Astrocyte (in vitro differentiated cells and primary cell): Measurements from ENCODE around the gene C1orf94. TPM values are rescaled to one million over a fixed set of nuclear protein-coding genes. Genes with fewer than 3 reads are reported as not detected.

Source experiments
- DNase-seq: peaks from one replicate; pipeline ENCODE4 v3.0.0-alpha.2; 2010; ENCODE audit warnings: low read depth
- FAIRE-seq: peaks from 2 replicates; lab custom pipeline; 2011; peaks lifted over from hg19 to GRCh38; lab: Jason Lieb, UNC
- H2AFZ ChIP-seq: 2 replicates; pipeline ENCODE4 v1.6.0; 2012; ENCODE audit warnings: low read depth, low read length, inconsistent platforms
- H3K27ac ChIP-seq: 2 replicates; pipeline ENCODE4 v1.5.1; 2011; ENCODE audit warnings: low read depth, low read length, inconsistent platforms
- H3K27me3 ChIP-seq: 2 replicates; pipeline ENCODE4 v1.6.0; 2011; ENCODE audit warnings: low read length, inconsistent platforms; ENCODE audit not compliant: insufficient read depth
- H3K36me3 ChIP-seq: 2 replicates; pipeline ENCODE4 v1.5.1; 2011; ENCODE audit warnings: low read length, inconsistent platforms; ENCODE audit not compliant: insufficient read depth
- H3K4me1 ChIP-seq: 2 replicates; pipeline ENCODE4 v1.5.1; 2011; ENCODE audit warnings: low read length, inconsistent platforms; ENCODE audit not compliant: insufficient read depth
- H3K4me2 ChIP-seq: 2 replicates; pipeline ENCODE4 v1.6.0; 2012; ENCODE audit warnings: low read length, inconsistent platforms
- H3K4me3 ChIP-seq: 2 replicates; pipeline ENCODE4 v1.5.1; 2011; ENCODE audit warnings: low read depth, mild to moderate bottlenecking, low read length, inconsistent platforms; ENCODE audit not compliant: insufficient read depth
- H3K79me2 ChIP-seq: 2 replicates; pipeline ENCODE4 v1.6.0; 2012; ENCODE audit warnings: mild to moderate bottlenecking, low read length, inconsistent platforms; ENCODE audit not compliant: insufficient read depth
- H3K9ac ChIP-seq: 2 replicates; pipeline ENCODE4 v1.6.0; 2012; ENCODE audit warnings: mild to moderate bottlenecking, low read length, inconsistent platforms
- H3K9me3 ChIP-seq: 2 replicates; pipeline ENCODE4 v1.5.1; 2012; ENCODE audit warnings: low read depth, mild to moderate bottlenecking, low read length, inconsistent platforms; ENCODE audit not compliant: insufficient read depth
- H4K20me1 ChIP-seq: 2 replicates; pipeline ENCODE4 v1.6.0; 2012; ENCODE audit warnings: low read length, inconsistent platforms; ENCODE audit not compliant: insufficient read depth
- H3K27ac Mint-ChIP-seq: one replicate; pipeline ENCODE4 v1.8.0; 2021; ENCODE audit warnings: mild to moderate bottlenecking, mixed read lengths; ENCODE audit not compliant: unreplicated experiment
- H3K27me3 Mint-ChIP-seq: one replicate; pipeline ENCODE4 v1.8.0; 2021; ENCODE audit warnings: low read depth, mixed read lengths; ENCODE audit not compliant: unreplicated experiment
- H3K36me3 Mint-ChIP-seq: one replicate; pipeline ENCODE4 v1.8.0; 2021; ENCODE audit warnings: low read depth, mixed read lengths; ENCODE audit not compliant: unreplicated experiment
- H3K4me1 Mint-ChIP-seq: one replicate; pipeline ENCODE4 v1.8.0; 2021; ENCODE audit warnings: low read depth, mixed read lengths; ENCODE audit not compliant: unreplicated experiment
- H3K4me3 Mint-ChIP-seq: one replicate; pipeline ENCODE4 v1.8.0; 2021; ENCODE audit warnings: mild to moderate bottlenecking, moderate library complexity, mixed read lengths; ENCODE audit not compliant: unreplicated experiment
- H3K9me3 Mint-ChIP-seq: one replicate; pipeline ENCODE4 v1.8.0; 2021; ENCODE audit warnings: mild to moderate bottlenecking, mixed read lengths; ENCODE audit not compliant: unreplicated experiment
- CTCF ChIP-seq: IDR thresholded peaks from 2 replicates; pipeline ENCODE4 v1.5.1; 2011; ENCODE audit warnings: low read depth, mild to moderate bottlenecking, inconsistent platforms, low read length, moderate library complexity; ENCODE audit not compliant: insufficient read depth
- EZH2 ChIP-seq: IDR thresholded peaks from 2 replicates; pipeline ENCODE4 v1.6.1; 2012; ENCODE audit warnings: mild to moderate bottlenecking, low read length, inconsistent platforms; ENCODE audit not compliant: insufficient read depth
- total RNA-seq: library from RNA; stranded (reverse); gene quantifications from 2 replicates; pipeline ENCODE4 v1.2.1, GENCODE V29; 2021

The C1orf94 gene
- total RNA-seq, 1 donor from 2014 or later: 0.70 TPM

DNA sequence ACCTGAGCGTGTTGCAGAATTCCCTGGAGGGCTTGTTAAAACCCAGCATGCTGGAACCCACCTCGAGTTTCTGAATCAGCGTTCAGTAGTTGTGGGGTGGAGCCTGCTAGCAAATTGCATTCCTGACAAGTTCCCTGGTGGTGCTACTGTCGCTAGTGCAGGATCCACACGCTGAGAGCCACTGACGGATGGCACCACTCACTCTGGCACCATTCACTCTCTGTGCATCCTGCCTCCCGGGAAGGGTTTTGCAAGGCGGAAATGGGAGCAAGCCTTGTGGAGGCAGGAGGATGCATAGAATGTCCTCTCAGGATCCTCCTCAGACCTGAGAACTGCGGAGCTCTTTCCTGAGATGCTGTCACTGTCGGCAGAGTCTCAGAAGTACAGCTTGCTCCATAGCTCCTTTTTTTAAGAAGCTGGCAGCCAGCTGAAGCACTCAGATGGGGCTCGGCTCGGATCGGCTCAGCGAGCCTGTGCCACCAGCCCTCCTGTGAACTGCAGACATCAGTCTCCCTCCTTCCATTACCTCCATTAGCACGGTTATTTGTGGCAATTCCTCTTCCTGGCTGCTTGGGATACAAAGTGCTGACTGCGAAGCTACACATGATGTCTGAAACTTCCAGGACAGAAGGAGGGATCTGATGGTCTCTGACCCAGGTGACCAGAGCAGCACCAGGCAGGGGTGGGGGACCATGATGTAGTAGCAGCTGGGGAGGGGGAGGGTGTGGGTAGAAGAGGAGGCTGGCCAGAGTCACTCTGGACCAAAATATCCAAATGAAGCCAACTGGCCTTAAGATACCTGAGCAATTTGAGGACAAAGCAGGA is 89.6 kb downstream of the C1orf94 start:
- FAIRE-seq (no peak), DNase-seq (no peak)
- H3K36me3 ChIP-seq: no peaks in the 10 kb centered on the region
- no peak overlapping the region for H3K4me3 Mint-ChIP-seq
- no peaks in the 10 kb centered on the region for H4K20me1 ChIP-seq
- H3K9ac ChIP-seq: no peak overlapping the region
- H3K4me2 ChIP-seq: peak overlapping the region; percentile 47
- no peaks in the 10 kb centered on the region for H3K27me3 ChIP-seq
- H3K27ac Mint-ChIP-seq: no peak overlapping the region
- H2AFZ ChIP-seq: peak overlapping the region; percentile 22
- no peak overlapping the region for H3K4me3 ChIP-seq
- peaks cover 4% of the 10 kb centered on the region for H3K27me3 Mint-ChIP-seq
- no peaks in the 10 kb centered on the region for H3K9me3 Mint-ChIP-seq
- H3K4me1 Mint-ChIP-seq: peaks cover 11% of the 10 kb centered on the region
- no peaks in the 10 kb centered on the region for H3K36me3 Mint-ChIP-seq
- no peaks in the 10 kb centered on the region for H3K9me3 ChIP-seq
- H3K79me2 ChIP-seq: no peaks in the 10 kb centered on the region
- no peak for TF ChIP-seq CTCF
- no peak for TF ChIP-seq EZH2
- H3K4me1 ChIP-seq: peaks cover 26% of the 10 kb centered on the region
- no peak overlapping the region for H3K27ac ChIP-seq

- Mint-ChIP-seq H3K4me1 (peaks cover 11% of the 10 kb centered on the region), H3K36me3 (no peaks in the 10 kb centered on the region), H3K9me3 (no peaks in the 10 kb centered on the region), H3K27me3 (peaks cover 2% of the 10 kb centered on the region), H3K4me3 (no peak overlapping the region), H3K27ac (no peak overlapping the region)
- TF ChIP-seq CTCF: no peak
- no peak for TF ChIP-seq EZH2
- H3K27me3 ChIP-seq: no peaks in the 10 kb centered on the region
- FAIRE-seq (no peak), DNase-seq (peak; percentile 11)
- peaks cover 26% of the 10 kb centered on the region for H3K4me1 ChIP-seq
- no peaks in the 10 kb centered on the region for H4K20me1 ChIP-seq
- no peak overlapping the region for H2AFZ ChIP-seq
- H3K4me3 ChIP-seq: no peak overlapping the region
- peak overlapping the region; percentile 26 for H3K4me2 ChIP-seq
- no peaks in the 10 kb centered on the region for H3K79me2 ChIP-seq
- H3K9ac ChIP-seq: no peak overlapping the region
- H3K36me3 ChIP-seq: no peaks in the 10 kb centered on the region
- H3K9me3 ChIP-seq: no peaks in the 10 kb centered on the region
- no peak overlapping the region for H3K27ac ChIP-seq
Measured at GRCh38 chr1:34267326-34267725, 90.6 kb downstream of the C1orf94 start.

DNA sequence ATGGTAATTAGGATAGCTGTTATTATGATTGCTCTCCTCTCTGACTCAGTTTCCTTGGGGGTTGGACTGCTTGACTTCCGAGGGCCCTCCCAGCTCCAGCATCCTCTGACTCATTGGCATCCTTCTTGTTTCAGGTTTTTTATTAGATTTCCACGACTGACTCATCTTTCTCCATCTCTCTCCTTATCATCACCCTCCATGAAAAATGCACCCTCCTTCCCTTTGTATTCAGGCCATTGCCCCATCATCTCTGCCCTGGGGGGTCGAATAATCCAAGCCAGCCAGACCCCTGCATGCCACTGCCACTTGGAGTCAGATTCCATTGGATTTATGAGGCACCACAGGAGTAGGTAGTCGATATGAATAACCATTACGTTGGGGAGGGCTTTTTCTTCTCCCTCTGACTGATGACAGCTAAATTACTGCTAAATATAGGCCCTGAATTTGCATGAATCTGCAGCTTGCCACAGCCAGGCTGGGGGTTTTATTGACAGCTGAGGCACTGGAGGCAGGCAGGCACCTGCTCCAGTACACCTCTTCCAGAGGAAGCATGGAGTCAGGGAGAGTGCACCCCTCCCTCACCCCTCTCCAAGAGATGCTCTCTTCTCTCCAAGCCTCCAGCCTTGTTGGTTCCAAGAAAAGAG is 91.7 kb downstream of the C1orf94 start:
- Mint-ChIP-seq H3K4me3 (no peak overlapping the region), H3K36me3 (no peaks in the 10 kb centered on the region), H3K27me3 (peaks cover 2% of the 10 kb centered on the region), H3K4me1 (peaks cover 11% of the 10 kb centered on the region), H3K27ac (no peak overlapping the region), H3K9me3 (no peaks in the 10 kb centered on the region)
- H4K20me1 ChIP-seq: no peaks in the 10 kb centered on the region
- TF ChIP-seq EZH2: no peak
- TF ChIP-seq CTCF: no peak
- H3K36me3 ChIP-seq: no peaks in the 10 kb centered on the region
- H3K9ac ChIP-seq: no peak overlapping the region
- no peaks in the 10 kb centered on the region for H3K27me3 ChIP-seq
- H3K9me3 ChIP-seq: no peaks in the 10 kb centered on the region
- H3K79me2 ChIP-seq: no peaks in the 10 kb centered on the region
- H3K4me3 ChIP-seq: no peak overlapping the region
- DNase-seq (peak; percentile 87), FAIRE-seq (no peak)
- no peak overlapping the region for H3K27ac ChIP-seq
- no peak overlapping the region for H2AFZ ChIP-seq
- H3K4me2 ChIP-seq: peak overlapping the region; percentile 34
- peaks cover 26% of the 10 kb centered on the region for H3K4me1 ChIP-seq
